SH-SY5Y (cell line): ENCODE measurements around the gene TF.

Source experiments
- GATA2 ChIP-seq: IDR thresholded peaks from 2 replicates; pipeline ENCODE4 v1.6.1; 2011; ENCODE audit warnings: mild to moderate bottlenecking, low read depth, low read length
- GATA3 ChIP-seq: IDR thresholded peaks from 2 replicates; pipeline ENCODE4 v1.6.1; 2011; ENCODE audit warnings: low read depth, mild to moderate bottlenecking, low read length, moderate library complexity

- TF ChIP-seq GATA3 = no peak
- no peak for TF ChIP-seq GATA2
These were observed 97.4 kb downstream of the TF start for GRCh38 chr3:133843634-133844033.
